HepG2 (cell line): ENCODE results near the gene PFDN1. TPM values are rescaled to one million over a fixed set of nuclear protein-coding genes. Genes with fewer than 3 reads are reported as not detected.

ENCODE experiments used
- ATAC-seq: fragments of 200-7000 bp; cut with Tn5 transposase; 3 replicates; pipeline ENCODE4 v1.9.1; 2020; ENCODE audit warnings: mild to moderate bottlenecking, moderate library complexity
- BruUV-seq: library from RNA; stranded (reverse); fragments of 400-500 nt; replicated peaks from 2 replicates; lab custom pipeline; 2021; lab: Mats Ljungman, UMichigan
- CTCF ChIA-PET: fragments of 300-600 bp; formaldehyde crosslinking; extraction: SDS; loops from one replicate; lab custom pipeline; 2021; ENCODE audit warnings: low total read pairs, inconsistent platforms, low intra/inter-chr PET ratio; lab: Yijun Ruan, JAX
- POLR2A ChIA-PET: fragments of 350-600 bp; sonication (Branson Sonifier 250); formaldehyde crosslinking; loops from one replicate; lab custom pipeline; 2020; ENCODE audit warnings: antibody characterized with exemption, inconsistent platforms; lab: Yijun Ruan, JAX
- DNase-seq: peaks from one replicate; pipeline ENCODE4 v3.0.0-alpha.2; 2015; ENCODE audit warnings: low spot score
- FAIRE-seq: peaks from 3 replicates; lab custom pipeline; 2011; peaks lifted over from hg19 to GRCh38; lab: Jason Lieb, UNC
- H2AFZ ChIP-seq: one replicate; pipeline ENCODE4 v1.6.1; 2011; ENCODE audit warnings: low read length, inconsistent platforms
- H3K27ac ChIP-seq: fragments of 300-600 bp; 3 replicates; pipeline ENCODE4 v1.8.0; 2011; ENCODE audit warnings: mixed run types, mild to moderate bottlenecking, mixed read lengths, low read length, inconsistent platforms; ENCODE audit not compliant: insufficient read depth; ENCODE audit errors: extremely low read length
- H3K27me3 ChIP-seq, 2 experiments: fragments of 200-600 bp in 1 of 2; 2 replicates in 1 of 2; 3 replicates in 1 of 2; pipeline versions ENCODE4 v1.6.0 to v1.8.0; 2011; ENCODE audit warnings: low read length in 2 of 2, mild to moderate bottlenecking in 2 of 2, moderate library complexity in 2 of 2, inconsistent platforms in 1 of 2; ENCODE audit not compliant: insufficient read depth in 2 of 2, control insufficient read depth in 1 of 2
- H3K36me3 ChIP-seq, 2 experiments: fragments of 200-600 bp in 1 of 2; replicated peaks in 1 of 2; 2 replicates in 1 of 2; 3 replicates in 1 of 2; pipeline versions ENCODE4 v1.5.1 to v1.8.0; 2011; ENCODE audit warnings: low read length in 2 of 2, inconsistent platforms in 1 of 2; ENCODE audit not compliant: insufficient read depth in 2 of 2, control insufficient read depth in 1 of 2
- H3K4me1 ChIP-seq: 2 replicates; pipeline ENCODE4 v1.5.1; 2012; ENCODE audit warnings: low read length, inconsistent platforms; ENCODE audit not compliant: insufficient read depth
- H3K4me2 ChIP-seq: 2 replicates; pipeline ENCODE4 v1.6.0; 2011; ENCODE audit warnings: low read depth, low read length, inconsistent platforms
- H3K4me3 ChIP-seq, 3 experiments: fragments of 200-600 bp in 1 of 3; sonication (generic), shearing (Covaris generic) in 1 of 3; replicated peaks in 1 of 3; 2 replicates each; pipeline ENCODE4 v1.5.1; 2011 to 2016; ENCODE audit warnings: low read length in 3 of 3, inconsistent platforms in 2 of 3, low read depth in 2 of 3, mild to moderate bottlenecking in 2 of 3, control low read depth in 1 of 3, mixed read lengths in 1 of 3; ENCODE audit not compliant: insufficient read depth in 1 of 3
- H3K79me2 ChIP-seq: one replicate; pipeline ENCODE4 v1.6.1; 2011; ENCODE audit warnings: low read length, inconsistent platforms; ENCODE audit not compliant: insufficient read depth
- H3K9ac ChIP-seq: 2 replicates; pipeline ENCODE4 v1.6.0; 2011; ENCODE audit warnings: mild to moderate bottlenecking, low read depth, low read length, inconsistent platforms; ENCODE audit not compliant: insufficient read depth
- H3K9me3 ChIP-seq: 2 replicates; pipeline ENCODE4 v1.5.1; 2012; ENCODE audit warnings: mild to moderate bottlenecking, low read length
- H4K20me1 ChIP-seq: 2 replicates; pipeline ENCODE4 v1.6.0; 2011; ENCODE audit warnings: inconsistent platforms, mild to moderate bottlenecking, low read length, moderate library complexity; ENCODE audit not compliant: insufficient read depth
- GRHL1 ChIP-seq: sonication (generic); formaldehyde crosslinking; conservative IDR thresholded peaks from 2 replicates; pipeline ENCODE4 v1.8.0; 2022; ENCODE audit warnings: missing genetic modification reagents
- HOMEZ ChIP-seq: IDR thresholded peaks from 2 replicates; pipeline ENCODE4 v1.6.1; 2016; ENCODE audit warnings: low read depth
- KLF6 ChIP-seq: IDR thresholded peaks from 2 replicates; pipeline ENCODE4 v1.8.0; 2016; ENCODE audit warnings: missing biosample characterization, missing genetic modification reagents
- RAD51 ChIP-seq: fragments of 450-650 bp; IDR thresholded peaks from 2 replicates; pipeline ENCODE4 v1.6.1; 2016; ENCODE audit warnings: borderline replicate concordance
- RBM39 ChIP-seq: fragments of 200-400 bp; formaldehyde crosslinking; IDR thresholded peaks from one replicate; pipeline ENCODE4 v1.6.1; 2018; ENCODE audit warnings: antibody characterized with exemption, mild to moderate bottlenecking, low read depth, low read length; ENCODE audit not compliant: poor library complexity, severe bottlenecking
- SNAI1 ChIP-seq: sonication (generic); formaldehyde crosslinking; IDR thresholded peaks from 2 replicates; pipeline ENCODE4 v1.5.0; 2020; ENCODE audit warnings: mild to moderate bottlenecking, missing genetic modification reagents, borderline replicate concordance
- TAF1 ChIP-seq: sonication (generic); formaldehyde crosslinking; IDR thresholded peaks from 2 replicates; pipeline ENCODE4 v1.4.0; 2020; ENCODE audit warnings: missing genetic modification reagents
- TEAD3 ChIP-seq: optimal IDR thresholded peaks from 2 replicates; pipeline ENCODE3; 2016; ENCODE audit warnings: borderline replicate concordance
- YEATS2 ChIP-seq: sonication (generic); formaldehyde crosslinking; IDR thresholded peaks from 2 replicates; pipeline ENCODE4 v1.4.0; 2020; ENCODE audit warnings: missing genetic modification reagents, borderline replicate concordance
- ZFP62 ChIP-seq: sonication (generic); formaldehyde crosslinking; IDR thresholded peaks from 2 replicates; pipeline ENCODE4 v1.4.0; 2020; ENCODE audit warnings: missing genetic modification reagents
- ZNF782 ChIP-seq: sonication (generic); formaldehyde crosslinking; IDR thresholded peaks from 2 replicates; pipeline ENCODE4 v1.4.0; 2020; ENCODE audit warnings: missing genetic modification reagents, mild to moderate bottlenecking, borderline replicate concordance
- WGBS: methylation state at CpG from one replicate; pipeline ENCODE4 v1.1.6; 2017; ENCODE audit warnings: low lambda C conversion rate; 5-methylcytosine and 5-hydroxymethylcytosine counted together
- in situ Hi-C: cut with HindIII; loops from 2 replicates; pipeline ENCODE4 v1.10.0; 2017; ENCODE audit warnings: low pct_unique_long_range_greater_than_20kb; ENCODE audit not compliant: extremely low pct_ligation_motif_present
- intact Hi-C: fragments of 100-400 bp; cut with micrococcal nuclease; formaldehyde crosslinking; loops from one replicate; pipeline ENCODE4 v1.10.0; 2022; ENCODE audit not compliant: unreplicated experiment
- polyA plus RNA-seq, 8 experiments: library from polyadenylated mRNA; depleted of rRNA in 3 of 8; stranded (reverse) in 7 of 8; unstranded in 1 of 8; fragments of >200 nt; fragmentation: Illumina TruSeq in 4 of 8; extraction: Trizol in 4 of 8; gene quantifications; 2 replicates each; pipeline versions ENCODE4 v1.2.1 to v1.2.3, GENCODE V29; 2011 to 2016; ENCODE audit warnings: low read depth in 4 of 8, missing spikeins in 1 of 8, mixed read lengths in 1 of 8; ENCODE audit not compliant: insufficient read depth in 1 of 8
- total RNA-seq, 5 experiments: library from RNA; depleted of rRNA; stranded (reverse); fragments of >200 nt; fragmentation: Illumina TruSeq; extraction: Trizol; gene quantifications; 2 replicates each; pipeline ENCODE4 v1.2.3, GENCODE V29; 2016; ENCODE audit warnings: low read depth in 1 of 5

Gene PFDN1
- total and polyA plus RNA-seq, 2 of the 13 experiments (the other 11 are each of a cell fraction or from before 2014, with no cell fraction given), result 67.2 to 70.8 TPM

- POLR2A ChIA-PET, result no interaction called here
- CTCF ChIA-PET, result no interaction called here
- TF ChIP-seq TAF1 (CRISPR knock-in tag) (no peak), YEATS2 (CRISPR knock-in tag) (no peak), TEAD3 (CRISPR knock-in tag) (no peak), ZFP62 (CRISPR knock-in tag) (no peak), SNAI1 (CRISPR knock-in tag) (no peak), GRHL1 (CRISPR knock-in tag) (no peak), HOMEZ (CRISPR knock-in tag) (no peak), RBM39 (no peak), KLF6 (no peak), RAD51 (no peak), ZNF782 (no peak)
These were observed 7.5 kb upstream of the PFDN1 start for GRCh38 chr5:140310434-140310833.

More at GRCh38 chr5:140310434-140310833, 7.5 kb upstream of the PFDN1 start:
- DNase-seq (no peak), ATAC-seq (no peak), FAIRE-seq (no peak)
- Histone ChIP-seq H3K79me2 (no peaks in the 10 kb centered on the region), H3K4me3 (no peak overlapping the region), H3K27ac (no peak overlapping the region), H3K4me1 (peaks cover 41% of the 10 kb centered on the region), H2AFZ (no peak overlapping the region), H3K36me3 (no peaks in the 10 kb centered on the region), H3K9ac (no peak overlapping the region), H3K4me2 (no peak overlapping the region), H3K27me3 (no peaks in the 10 kb centered on the region; a peak in 1 of 5 replicates), H3K9me3 (no peaks in the 10 kb centered on the region), H4K20me1 (no peaks in the 10 kb centered on the region)
- intact Hi-C loops, result no loop called here
- WGBS, result 81% methylated on average over 2 of the region's 2 CpGs
- BruUV-seq, result no TSS peak
- in situ Hi-C loops, result no loop called here
